ENCODE results near the gene CAMK1D.

Gene CAMK1D

GRCh38 chr10:12685261-12686058 is 336.1 kb downstream of the CAMK1D start:
- no peaks in the 10 kb centered on the region for H3K27me3 ChIP-seq (ENCODE audit: insufficient read depth, low read depth, severe bottlenecking)
- no peak overlapping the region for H3K4me3 ChIP-seq (ENCODE audit: low read depth, low read length)
- TF ChIP-seq CTCF (IDR thresholded peaks at IDR 0.05; ENCODE audit: low read depth, low read length), result no peak
- no peak for DNase-seq
- no peak overlapping the region for H3K27ac ChIP-seq
- no peaks in the 10 kb centered on the region for H3K9me3 ChIP-seq (ENCODE audit: severe bottlenecking)
- H3K36me3 ChIP-seq, result no peaks in the 10 kb centered on the region

- Histone ChIP-seq H3K4me3 (ENCODE audit: low read depth, low read length) (no peak overlapping the region), H3K27me3 (ENCODE audit: insufficient read depth, low read depth, severe bottlenecking) (no peaks in the 10 kb centered on the region), H3K36me3 (no peaks in the 10 kb centered on the region), H3K27ac (no peak overlapping the region), H3K9me3 (ENCODE audit: severe bottlenecking) (no peaks in the 10 kb centered on the region)
- TF ChIP-seq CTCF (IDR thresholded peaks at IDR 0.05; ENCODE audit: low read depth, low read length), result no peak
- DNase-seq, result no peak
Observed at GRCh38 chr10:12687996-12688395, 338.6 kb downstream of the CAMK1D start.

- H3K27ac ChIP-seq, result no peak overlapping the region
- no peak for TF ChIP-seq CTCF (IDR thresholded peaks at IDR 0.05; ENCODE audit: low read depth, low read length)
- no peak overlapping the region for H3K4me3 ChIP-seq (ENCODE audit: low read depth, low read length)
- no peak for DNase-seq
- no peaks in the 10 kb centered on the region for H3K9me3 ChIP-seq (ENCODE audit: severe bottlenecking)
- H3K27me3 ChIP-seq (ENCODE audit: insufficient read depth, low read depth, severe bottlenecking), result no peaks in the 10 kb centered on the region
- no peaks in the 10 kb centered on the region for H3K36me3 ChIP-seq
Observed at GRCh38 chr10:12689893-12690292, 340.5 kb downstream of the CAMK1D start.

GRCh38 chr10:12690525-12691126 is 341.3 kb downstream of the CAMK1D start:
- Histone ChIP-seq H3K4me3 (ENCODE audit: low read depth, low read length) (no peak overlapping the region), H3K9me3 (ENCODE audit: severe bottlenecking) (no peaks in the 10 kb centered on the region), H3K36me3 (no peaks in the 10 kb centered on the region), H3K27ac (no peak overlapping the region), H3K27me3 (ENCODE audit: insufficient read depth, low read depth, severe bottlenecking) (no peaks in the 10 kb centered on the region)
- TF ChIP-seq CTCF (IDR thresholded peaks at IDR 0.05; ENCODE audit: low read depth, low read length), result no peak
- no peak for DNase-seq

- Histone ChIP-seq H3K27ac (no peak overlapping the region), H3K27me3 (ENCODE audit: insufficient read depth, low read depth, severe bottlenecking) (no peaks in the 10 kb centered on the region), H3K36me3 (no peaks in the 10 kb centered on the region), H3K9me3 (ENCODE audit: severe bottlenecking) (no peaks in the 10 kb centered on the region), H3K4me3 (ENCODE audit: low read depth, low read length) (no peak overlapping the region)
- DNase-seq, result no peak
- TF ChIP-seq CTCF (IDR thresholded peaks at IDR 0.05; ENCODE audit: low read depth, low read length), result no peak
Observed at GRCh38 chr10:12691596-12691995, 342.2 kb downstream of the CAMK1D start.

All from WERI-Rb-1 (cell line).